Left ventricle myocardium inferior (tissue), 1 donor: ENCODE results near the gene RAP1A. TPM values are rescaled to one million over a fixed set of nuclear protein-coding genes. Genes with fewer than 3 reads are reported as not detected.
"Not testable (repeated sequence)": the region's sequence is repeated elsewhere in the genome, so short reads cannot be mapped to it uniquely, and the experiment has no call there.

Experiments
- DNase-seq: peaks from one replicate; pipeline ENCODE4 v3.0.0-alpha.2; 2020
- H3K27ac ChIP-seq: fragments of 200-600 bp; replicated peaks from 2 replicates; pipeline ENCODE4 v1.8.0; 2021
- H3K27me3 ChIP-seq: fragments of 200-600 bp; 2 replicates; pipeline ENCODE4 v1.8.0; 2021; ENCODE audit warnings: low read depth
- H3K36me3 ChIP-seq: fragments of 200-600 bp; 2 replicates; pipeline ENCODE4 v1.8.0; 2021
- H3K4me1 ChIP-seq: fragments of 200-600 bp; 2 replicates; pipeline ENCODE4 v1.8.0; 2021
- H3K4me3 ChIP-seq: fragments of 200-600 bp; 2 replicates; pipeline ENCODE4 v1.8.0; 2021; ENCODE audit warnings: mild to moderate bottlenecking, moderate library complexity
- H3K9me3 ChIP-seq: fragments of 200-600 bp; replicated peaks from 2 replicates; pipeline ENCODE4 v1.8.0; 2021
- CTCF ChIP-seq: fragments of 200-600 bp; IDR thresholded peaks from 2 replicates; pipeline ENCODE4 v1.8.0; 2021; ENCODE audit warnings: antibody characterized with exemption, mild to moderate bottlenecking, borderline replicate concordance
- intact Hi-C: fragments of 100-400 bp; cut with micrococcal nuclease; formaldehyde crosslinking; loops from one replicate; pipeline ENCODE4 v1.11.0; 2022
- total RNA-seq: library from RNA; stranded (reverse); fragmentation: NEBNext Ultra II Directional; extraction: Animal tissue kit (Norgen Biotek cat#: 25700); gene quantifications from one replicate; pipeline ENCODE4 v1.2.1, GENCODE V29; 2021
- donor health status: DM: no; HTN: yes; CAD: no; lungs with severe emphysema.

RAP1A gene
- total RNA-seq, 1 donor from 2014 or later: 112 TPM

- peaks cover 89% of the 10 kb centered on the region for H3K4me1 ChIP-seq
- no peaks in the 10 kb centered on the region for H3K27me3 ChIP-seq
- intact Hi-C loops: no loop called here
- no peak overlapping the region for H3K4me3 ChIP-seq
- no peaks in the 10 kb centered on the region for H3K36me3 ChIP-seq
- no peak for TF ChIP-seq CTCF
- H3K9me3 ChIP-seq: no peaks in the 10 kb centered on the region
- DNase-seq: no peak
- no peak overlapping the region for H3K27ac ChIP-seq
These were observed 11.0 kb downstream of the RAP1A start for GRCh38 chr1:111630567-111630966.

GRCh38 chr1:111631502-111631901 lies 11.9 kb downstream of the RAP1A start:
- no peak overlapping the region for H3K4me3 ChIP-seq
- no peak overlapping the region for H3K27ac ChIP-seq
- H3K4me1 ChIP-seq: peaks cover 87% of the 10 kb centered on the region
- TF ChIP-seq CTCF: no peak
- no peaks in the 10 kb centered on the region for H3K9me3 ChIP-seq
- intact Hi-C loops: no loop called here
- no peaks in the 10 kb centered on the region for H3K27me3 ChIP-seq
- H3K36me3 ChIP-seq: no peaks in the 10 kb centered on the region
- no peak for DNase-seq

- intact Hi-C loops, H3K4me3 ChIP-seq, H3K27me3 ChIP-seq, DNase-seq, H3K9me3 ChIP-seq, H3K27ac ChIP-seq, H3K36me3 ChIP-seq: not testable (repeated sequence)
- H3K4me1 ChIP-seq: peaks cover 85% of the 10 kb centered on the region
These were observed 13.2 kb downstream of the RAP1A start for GRCh38 chr1:111632771-111633170.

GRCh38 chr1:111633736-111634247 lies 14.2 kb downstream of the RAP1A start:
- no peak for TF ChIP-seq CTCF
- intact Hi-C loops: no loop called here

GRCh38 chr1:111635324-111636009 lies 15.9 kb downstream of the RAP1A start:
- Histone ChIP-seq H3K27me3 (no peaks in the 10 kb centered on the region), H3K4me3 (no peak overlapping the region), H3K27ac (no peak overlapping the region), H3K4me1 (peaks cover 83% of the 10 kb centered on the region), H3K36me3 (no peaks in the 10 kb centered on the region), H3K9me3 (no peaks in the 10 kb centered on the region)
- no peak for TF ChIP-seq CTCF
- intact Hi-C loops: no loop called here
- DNase-seq: no peak

More at GRCh38 chr1:111633736-111634247, 14.2 kb downstream of the RAP1A start:
- DNase-seq: no peak
- H3K27me3 ChIP-seq: no peaks in the 10 kb centered on the region
- no peaks in the 10 kb centered on the region for H3K9me3 ChIP-seq
- H3K27ac ChIP-seq: no peak overlapping the region
- H3K4me3 ChIP-seq: no peak overlapping the region
- H3K36me3 ChIP-seq: no peaks in the 10 kb centered on the region
- peaks cover 84% of the 10 kb centered on the region for H3K4me1 ChIP-seq

GRCh38 chr1:111638320-111638719 lies 18.7 kb downstream of the RAP1A start:
- peaks cover under 1% of the 10 kb centered on the region for H3K9me3 ChIP-seq
- intact Hi-C loops: no loop called here
- no peak overlapping the region for H3K27ac ChIP-seq
- TF ChIP-seq CTCF: no peak
- H3K4me3 ChIP-seq: no peak overlapping the region
- no peaks in the 10 kb centered on the region for H3K27me3 ChIP-seq
- H3K36me3 ChIP-seq: no peaks in the 10 kb centered on the region
- peaks cover 62% of the 10 kb centered on the region for H3K4me1 ChIP-seq
- no peak for DNase-seq
